Endothelial cell of umbilical vein (primary cell): ENCODE measurements around the gene MDFI. TPM values are rescaled to one million over a fixed set of nuclear protein-coding genes. Genes with fewer than 3 reads are reported as not detected.

Experiments
- BruUV-seq: library from RNA; stranded (reverse); fragments of 400-500 nt; replicated peaks from 2 replicates; lab custom pipeline; 2021; lab: Mats Ljungman, UMichigan
- CTCF ChIA-PET: fragments of 300-600, 350-600 bp; sonication (Branson Sonifier 250); formaldehyde crosslinking; loops from one replicate; lab custom pipeline; 2021; ENCODE audit warnings: antibody characterized with exemption, inconsistent platforms; lab: Charles Lee
- POLR2A ChIA-PET: fragments of 300-600, 350-600 bp; sonication (Branson Sonifier 250); formaldehyde crosslinking; loops from one replicate; lab custom pipeline; 2021; ENCODE audit warnings: antibody characterized with exemption, inconsistent platforms; lab: Charles Lee
- DNase-seq: peaks from one replicate; pipeline ENCODE4 v3.0.0-alpha.2; 2011; ENCODE audit warnings: low read depth, low spot score
- FAIRE-seq: peaks from 2 replicates; lab custom pipeline; 2011; peaks lifted over from hg19 to GRCh38; lab: Jason Lieb, UNC
- H2AFZ ChIP-seq: 2 replicates; pipeline ENCODE4 v1.6.0; 2012; ENCODE audit warnings: low read depth, low read length, control low read depth, inconsistent platforms
- H3K27ac ChIP-seq: 2 replicates; pipeline ENCODE4 v1.5.1; 2011; ENCODE audit warnings: low read depth, mild to moderate bottlenecking, control low read depth, low read length, moderate library complexity; ENCODE audit not compliant: insufficient read depth
- H3K27me3 ChIP-seq, 2 experiments: 2 replicates each; pipeline versions ENCODE4 v1.6.0 to v1.6.1; 2011; ENCODE audit warnings: low read length in 2 of 2, mixed read lengths in 1 of 2; ENCODE audit not compliant: control insufficient read depth in 2 of 2, insufficient read depth in 2 of 2
- H3K36me3 ChIP-seq, 2 experiments: 2 replicates in 1 of 2; 3 replicates in 1 of 2; pipeline ENCODE4 v1.5.1; 2011; ENCODE audit warnings: low read length in 2 of 2, mild to moderate bottlenecking in 1 of 2, moderate library complexity in 1 of 2; ENCODE audit not compliant: control insufficient read depth in 2 of 2, insufficient read depth in 2 of 2; ENCODE audit errors: extremely low read depth in 1 of 2
- H3K4me1 ChIP-seq: 3 replicates; pipeline ENCODE4 v1.5.1; 2011; ENCODE audit warnings: mild to moderate bottlenecking, low read length; ENCODE audit not compliant: control insufficient read depth, insufficient read depth; ENCODE audit errors: extremely low read depth
- H3K4me2 ChIP-seq: 2 replicates; pipeline ENCODE4 v1.6.1; 2011; ENCODE audit warnings: low read length, control low read depth, mixed read lengths; ENCODE audit not compliant: insufficient read depth
- H3K4me3 ChIP-seq, 3 experiments: fragments of 200-600 bp in 1 of 3; sonication (generic), shearing (Covaris generic) in 1 of 3; replicated peaks in 1 of 3; 2 replicates each; pipeline ENCODE4 v1.5.1; 2011 to 2016; ENCODE audit warnings: control low read depth in 3 of 3, low read length in 3 of 3, mild to moderate bottlenecking in 2 of 3, inconsistent platforms in 1 of 3, low read depth in 1 of 3, moderate library complexity in 1 of 3; ENCODE audit not compliant: insufficient read depth in 1 of 3
- H3K79me2 ChIP-seq: 2 replicates; pipeline ENCODE4 v1.6.0; 2012; ENCODE audit warnings: low read length, inconsistent platforms; ENCODE audit not compliant: control insufficient read depth, insufficient read depth
- H3K9ac ChIP-seq: replicated peaks from 2 replicates; pipeline ENCODE3; 2011; ENCODE audit warnings: low read length, control low read depth; ENCODE audit not compliant: insufficient read depth; ENCODE audit errors: extremely low read depth
- H3K9me1 ChIP-seq: replicated peaks from 3 replicates; pipeline ENCODE4 v1.6.0; 2011; ENCODE audit warnings: mild to moderate bottlenecking, low read length; ENCODE audit not compliant: control insufficient read depth, insufficient read depth; ENCODE audit errors: extremely low read depth
- H3K9me3 ChIP-seq: replicated peaks from 2 replicates; pipeline ENCODE4 v1.5.1; 2012; ENCODE audit warnings: low read length, inconsistent platforms; ENCODE audit not compliant: control insufficient read depth, insufficient read depth
- H4K20me1 ChIP-seq: replicated peaks from 2 replicates; pipeline ENCODE3; 2011; ENCODE audit warnings: mild to moderate bottlenecking, low read length; ENCODE audit not compliant: control insufficient read depth, insufficient read depth; ENCODE audit errors: extremely low read depth
- EZH2 ChIP-seq: IDR thresholded peaks from 2 replicates; pipeline ENCODE4 v1.6.1; 2012; ENCODE audit warnings: borderline replicate concordance, low read depth, mild to moderate bottlenecking, moderate library complexity, low read length, inconsistent platforms; ENCODE audit not compliant: severe bottlenecking
- FOS ChIP-seq: IDR thresholded peaks from 2 replicates; pipeline ENCODE4 v1.6.1; 2011; ENCODE audit warnings: mild to moderate bottlenecking, low read length, moderate library complexity, borderline replicate concordance; ENCODE audit not compliant: insufficient read depth
- GATA2 ChIP-seq: IDR thresholded peaks from 2 replicates; pipeline ENCODE4 v1.7.0; 2011; ENCODE audit warnings: low read depth, mild to moderate bottlenecking, moderate library complexity, mixed read lengths, low read length; ENCODE audit not compliant: insufficient read length, insufficient read depth
- JUN ChIP-seq: IDR thresholded peaks from 2 replicates; pipeline ENCODE4 v1.6.1; 2011; ENCODE audit warnings: borderline replicate concordance, low read depth; ENCODE audit not compliant: insufficient read length, insufficient read depth
- MYC ChIP-seq: IDR thresholded peaks from one replicate; pipeline ENCODE4 v1.6.1; 2011; ENCODE audit warnings: mild to moderate bottlenecking, low read depth, low read length
- POLR2A ChIP-seq: IDR thresholded peaks from 2 replicates; pipeline ENCODE4 v1.6.1; 2012; ENCODE audit warnings: low read depth, mild to moderate bottlenecking, control low read depth, low read length
- POLR2AphosphoS5 ChIP-seq: IDR thresholded peaks from 2 replicates; pipeline ENCODE4 v1.6.1; 2012; ENCODE audit warnings: low read depth, mild to moderate bottlenecking, control low read depth, low read length, moderate library complexity; ENCODE audit not compliant: insufficient read depth
- dilution Hi-C: fragments of 300-500 bp; cut with MboI; formaldehyde crosslinking; loops from one replicate; pipeline ENCODE4 v1.15.0; 2019; ENCODE audit warnings: low sequenced_read_pairs; ENCODE audit not compliant: extremely low pct_ligation_motif_present
- intact Hi-C: fragments of 100-400 bp; cut with micrococcal nuclease; formaldehyde crosslinking; loops from one replicate; pipeline ENCODE4 v1.10.0; 2022
- polyA plus RNA-seq, 4 experiments: library from polyadenylated mRNA; depleted of rRNA in 3 of 4; stranded (reverse) in 3 of 4; unstranded in 1 of 4; fragments of >200 nt; gene quantifications; 2 replicates each; pipeline versions ENCODE4 v1.2.1 to v1.2.3, GENCODE V29; 2011 to 2012; ENCODE audit warnings: missing spikeins in 1 of 4
- total RNA-seq: library from RNA; stranded (reverse); gene quantifications from 2 replicates; pipeline ENCODE4 v1.2.3, GENCODE V29; 2021
- TF ChIP-seq, protein P1 (sequence below): IDR thresholded peaks from 2 replicates; pipeline ENCODE4 v1.6.1; 2011; ENCODE audit not compliant: insufficient read depth, insufficient read length
- TF ChIP-seq, protein P2 (sequence below), 2 donors: IDR thresholded peaks; 1 replicate in 1 of 2; 2 replicates in 1 of 2; pipeline ENCODE4 v1.5.1; 2011; ENCODE audit warnings: low read length in 2 of 2, mild to moderate bottlenecking in 2 of 2, moderate library complexity in 2 of 2, control low read depth in 1 of 2, inconsistent platforms in 1 of 2, low read depth in 1 of 2; ENCODE audit not compliant: insufficient read depth in 1 of 2; ENCODE audit errors: extremely low read depth in 1 of 2

The MDFI gene
- total and polyA plus RNA-seq, 2 donors (not counting 3 experiments of a cell fraction or from before 2014, with no cell fraction given), result 32.4 to 74.1 TPM

DNA sequence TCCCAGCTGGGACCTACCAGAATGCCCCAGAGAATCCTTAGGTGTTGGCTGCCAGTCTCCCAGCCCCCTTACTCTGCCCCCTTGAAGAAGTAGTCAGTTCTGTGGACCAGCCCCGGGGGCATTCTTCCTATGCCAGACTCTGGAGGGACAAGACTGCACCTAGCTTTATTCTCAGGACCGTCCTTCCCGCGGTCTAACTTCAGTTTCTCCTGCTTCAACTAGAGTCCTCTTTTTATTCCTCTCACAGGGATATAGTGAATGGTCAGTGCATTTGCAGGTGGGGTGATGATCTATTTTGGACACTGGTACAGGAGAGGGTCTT is 35.9 kb upstream of the MDFI start:
- ChIA-PET POLR2A (interaction anchor here (1.0 kb wide), 1 partner anchor 80 kb away, joined by 4 read pairs; no protein-coding TSS in a partner anchor), CTCF (interaction anchor here (0.6 to 7.2 kb wide), 47 partner anchors 8 to 441 kb away, joined by 3 to 226 read pairs (median 6); partner anchors contain the start of genes FOXP4 and MDFI)
- Histone ChIP-seq H3K27me3 (no peaks in the 10 kb centered on the region), H3K4me1 (no peaks in the 10 kb centered on the region), H4K20me1 (no peaks in the 10 kb centered on the region), H2AFZ (no peak overlapping the region), H3K9me3 (no peaks in the 10 kb centered on the region), H3K9ac (no peak overlapping the region), H3K4me3 (no peak overlapping the region), H3K9me1 (no peaks in the 10 kb centered on the region), H3K36me3 (peaks cover 0 to 2% of the 10 kb centered on the region in 2 experiments), H3K79me2 (no peaks in the 10 kb centered on the region), H3K27ac (no peak overlapping the region), H3K4me2 (no peak overlapping the region)
- intact Hi-C loops, result no loop called here
- no peak for FAIRE-seq
- BruUV-seq, result no TSS peak
- DNase-seq, result no peak
- dilution Hi-C loops, result no loop called here
- no peak for TF ChIP-seq GATA2
- no peak for TF ChIP-seq EZH2
- TF ChIP-seq, protein P1, sequence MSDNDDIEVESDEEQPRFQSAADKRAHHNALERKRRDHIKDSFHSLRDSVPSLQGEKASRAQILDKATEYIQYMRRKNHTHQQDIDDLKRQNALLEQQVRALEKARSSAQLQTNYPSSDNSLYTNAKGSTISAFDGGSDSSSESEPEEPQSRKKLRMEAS, result no peak
- no peak for TF ChIP-seq MYC
- TF ChIP-seq POLR2AphosphoS5, result no peak
- no peak for TF ChIP-seq POLR2A
- TF ChIP-seq, protein P2, sequence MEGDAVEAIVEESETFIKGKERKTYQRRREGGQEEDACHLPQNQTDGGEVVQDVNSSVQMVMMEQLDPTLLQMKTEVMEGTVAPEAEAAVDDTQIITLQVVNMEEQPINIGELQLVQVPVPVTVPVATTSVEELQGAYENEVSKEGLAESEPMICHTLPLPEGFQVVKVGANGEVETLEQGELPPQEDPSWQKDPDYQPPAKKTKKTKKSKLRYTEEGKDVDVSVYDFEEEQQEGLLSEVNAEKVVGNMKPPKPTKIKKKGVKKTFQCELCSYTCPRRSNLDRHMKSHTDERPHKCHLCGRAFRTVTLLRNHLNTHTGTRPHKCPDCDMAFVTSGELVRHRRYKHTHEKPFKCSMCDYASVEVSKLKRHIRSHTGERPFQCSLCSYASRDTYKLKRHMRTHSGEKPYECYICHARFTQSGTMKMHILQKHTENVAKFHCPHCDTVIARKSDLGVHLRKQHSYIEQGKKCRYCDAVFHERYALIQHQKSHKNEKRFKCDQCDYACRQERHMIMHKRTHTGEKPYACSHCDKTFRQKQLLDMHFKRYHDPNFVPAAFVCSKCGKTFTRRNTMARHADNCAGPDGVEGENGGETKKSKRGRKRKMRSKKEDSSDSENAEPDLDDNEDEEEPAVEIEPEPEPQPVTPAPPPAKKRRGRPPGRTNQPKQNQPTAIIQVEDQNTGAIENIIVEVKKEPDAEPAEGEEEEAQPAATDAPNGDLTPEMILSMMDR (IDR thresholded peaks at IDR 0.05; ENCODE audit: extremely low read depth in 1 of 2, insufficient read depth in 1 of 2, low read depth in 1 of 2, low read length in 2 of 2), result no peak
- no peak for TF ChIP-seq FOS
- TF ChIP-seq JUN, result no peak
